ENCODE measurements around the gene ARID3C. TPM values are rescaled to one million over a fixed set of nuclear protein-coding genes. Genes with fewer than 3 reads are reported as not detected.

Gene ARID3C
- total and polyA plus RNA-seq, 2 of the 8 experiments (the other 6 are each of a cell fraction or from before 2014, with no cell fraction given), result 0.08 TPM; not detected in 1

- Histone ChIP-seq H3K23me2 (ENCODE audit: low read depth, low read length) (peaks cover 13% of the 10 kb centered on the region), H2AK5ac (ENCODE audit: low read depth, low read length) (no peak overlapping the region), H3K18ac (ENCODE audit: extremely low read depth, low read length) (no peak overlapping the region), H2BK120ac (replicated peaks; ENCODE audit: low read depth, low read length) (no peak overlapping the region), H3K14ac (ENCODE audit: insufficient read length) (no peak overlapping the region), H2BK12ac (ENCODE audit: low read depth, low read length) (0 out of 2 replicates have a peak overlapping the region, but pooled peaks have one; percentile 29), H2BK15ac (ENCODE audit: low read length) (no peak overlapping the region), H3K36me3 (ENCODE audit: control insufficient read depth in 2 of 4, insufficient read depth in 4 of 4, low read length in 3 of 4) (peaks cover 0 to 9% (median 0%) of the 10 kb centered on the region in 4 experiments; a peak in 1 of 8 replicates), H3K4me2 (ENCODE audit: insufficient read depth in 1 of 2, low read depth in 2 of 2, low read length in 2 of 2) (no peak overlapping the region), H3K23ac (ENCODE audit: insufficient read length) (no peak overlapping the region), H2AFZ (ENCODE audit: low read length) (no peak overlapping the region), H3K79me1 (ENCODE audit: low read depth, low read length) (no peaks in the 10 kb centered on the region), H3K4me3 (ENCODE audit: extremely low read depth in 1 of 4, insufficient read depth in 2 of 4, low read depth in 3 of 4, low read length in 4 of 4) (no peak overlapping the region), H3K9me3 (ENCODE audit: insufficient read depth in 2 of 2, low read depth in 1 of 2, low read length in 1 of 2) (peaks cover 0 to 4% of the 10 kb centered on the region in 2 experiments; a peak in 1 of 4 replicates), H2BK20ac (ENCODE audit: low read length) (no peak overlapping the region), H3K56ac (replicated peaks; ENCODE audit: insufficient read length, low read depth, low read length) (no peak overlapping the region), H4K8ac (ENCODE audit: extremely low read depth, insufficient read depth, low read length) (no peak overlapping the region), H2BK5ac (ENCODE audit: low read depth, low read length) (no peak overlapping the region), H4K20me1 (replicated peaks in 1 of 2; ENCODE audit: control insufficient read depth in 1 of 2, insufficient read depth in 2 of 2, low read length in 2 of 2) (peaks cover 11 to 12% of the 10 kb centered on the region in 2 experiments), H3K27me3 (replicated peaks in 1 of 4; ENCODE audit: control insufficient read depth in 3 of 4, extremely low read depth in 1 of 4, insufficient read depth in 3 of 4, low read length in 3 of 4) (peaks cover 68 to 99% (median 93%) of the 10 kb centered on the region in 4 experiments), H3K4me1 (replicated peaks in 1 of 4; ENCODE audit: control insufficient read depth in 3 of 4, insufficient read depth in 4 of 4, low read length in 3 of 4) (peaks cover 4 to 36% (median 20%) of the 10 kb centered on the region in 4 experiments), H4K5ac (ENCODE audit: insufficient read length, low read depth, low read length) (no peak overlapping the region), H3K4ac (replicated peaks; ENCODE audit: insufficient read length, low read depth, low read length) (no peak overlapping the region), H3K9ac (replicated peaks in 1 of 4; ENCODE audit: extremely low read depth in 1 of 4, low read depth in 3 of 4, low read length in 3 of 4) (no peak overlapping the region), H3K27ac (ENCODE audit: low read depth, low read length) (no peak overlapping the region), H4K91ac (replicated peaks; ENCODE audit: insufficient read length, low read length) (no peak overlapping the region), H3K79me2 (ENCODE audit: control insufficient read depth in 1 of 2, insufficient read depth in 2 of 2, low read length in 2 of 2) (no peaks in the 10 kb centered on the region)
- no peak for DNase-seq (ENCODE audit: low read depth in 1 of 2, low spot score in 2 of 2)
- no peak for FAIRE-seq
- POLR2A ChIA-PET (ENCODE audit: partially characterized antibody), result interaction anchor here (1.5 to 3.4 kb wide), 3 partner anchors 9 to 32 kb away, joined by 5 to 25 read pairs (median 7); no protein-coding TSS in a partner anchor
- 67% methylated on average over 2 of the region's 2 CpGs; no CpG with 5 or more reads in 1 of the 2 experiments for WGBS, 2 experiments (ENCODE audit: extremely low coverage in 1 of 2, insufficient coverage in 1 of 2, insufficient read length in 1 of 2, insufficient replicate concordance in 2 of 2, low coverage in 1 of 2, low lambda C conversion rate in 2 of 2, missing lambda C conversion rate in 1 of 2)
- CTCF ChIA-PET (ENCODE audit: partially characterized antibody), result interaction anchor here (0.8 to 3.8 kb wide), 15 partner anchors 9 to 148 kb away, joined by 3 to 37 read pairs (median 8); partner anchors contain the start of gene SIGMAR1
- no peak for TF ChIP-seq CTBP2 (IDR thresholded peaks at IDR 0.05; ENCODE audit: borderline replicate concordance, insufficient read depth, insufficient read length, low read length)
- no peak for TF ChIP-seq KDM1A (IDR thresholded peaks at IDR 0.05; ENCODE audit: borderline replicate concordance, low read length)
- TF ChIP-seq SP2 (IDR thresholded peaks at IDR 0.05; ENCODE audit: low read length), result no peak
- no peak for TF ChIP-seq USF2 (IDR thresholded peaks at IDR 0.05; ENCODE audit: low read length)
- no peak for TF ChIP-seq TEAD4 (IDR thresholded peaks at IDR 0.05; ENCODE audit: low read depth, low read length)
- TF ChIP-seq EP300 (IDR thresholded peaks at IDR 0.05; ENCODE audit: borderline replicate concordance in 1 of 2, low read depth in 2 of 2, low read length in 2 of 2), result no peak
- TF ChIP-seq JUND (IDR thresholded peaks at IDR 0.05; ENCODE audit: low read length), result no peak
- TF ChIP-seq NANOG (IDR thresholded peaks at IDR 0.05; ENCODE audit: insufficient read depth, low read depth, low read length, poor library complexity, severe bottlenecking), result no peak
- no peak for TF ChIP-seq PHF8 (conservative IDR thresholded peaks at IDR 0.05; ENCODE audit: low read depth, low read length)
- no peak for TF ChIP-seq CBX8 (IDR thresholded peaks at IDR 0.05; ENCODE audit: borderline replicate concordance, low read depth, low read length)
- TF ChIP-seq POU5F1 (IDR thresholded peaks at IDR 0.05; ENCODE audit: low read depth, low read length), result no peak
- TF ChIP-seq RXRA (IDR thresholded peaks at IDR 0.05; ENCODE audit: insufficient read depth, low read depth, low read length), result no peak
Observed at GRCh38 chr9:34587271-34587670, 41.6 kb downstream of the ARID3C start.
